NCI-H1092 (cell line): Measurements from ENCODE around the gene WIZ.
"Not testable (repeated sequence)": the region's sequence is repeated elsewhere in the genome, so short reads cannot be mapped to it uniquely, and the experiment has no call there.

Source experiments
- DNase-seq: peaks from one replicate; lab custom pipeline; 2025; lab: John Stamatoyannopoulos, UW

Gene WIZ

DNA sequence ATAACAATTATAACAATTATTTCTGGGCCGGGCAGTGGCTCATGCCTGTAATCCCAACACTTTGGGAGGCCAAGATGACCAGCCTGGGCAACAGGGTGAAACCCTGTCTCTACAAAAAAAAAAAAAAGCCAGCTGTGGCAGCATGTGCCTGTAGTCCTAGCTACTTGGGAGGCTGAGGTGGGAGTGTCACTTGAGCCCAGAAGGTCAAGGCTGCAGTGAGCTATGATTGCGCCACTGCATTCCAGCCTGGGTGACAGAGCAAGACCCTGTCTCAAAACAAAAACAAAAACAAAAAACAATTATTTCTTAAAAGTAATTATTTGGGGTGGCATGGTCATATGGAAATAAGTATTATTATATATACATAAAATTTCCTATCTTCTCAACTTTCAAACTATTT, 38.4 kb downstream of the WIZ start:
- not testable (repeated sequence) for DNase-seq

GRCh38 chr19:15404780-15405211, 45.0 kb downstream of the WIZ start:
- DNase-seq, result no peak

- no peak for DNase-seq
Observed at GRCh38 chr19:15404097-15404779, 45.5 kb downstream of the WIZ start.

- no peak for DNase-seq
Observed at GRCh38 chr19:15403151-15403531, 46.6 kb downstream of the WIZ start.

DNA sequence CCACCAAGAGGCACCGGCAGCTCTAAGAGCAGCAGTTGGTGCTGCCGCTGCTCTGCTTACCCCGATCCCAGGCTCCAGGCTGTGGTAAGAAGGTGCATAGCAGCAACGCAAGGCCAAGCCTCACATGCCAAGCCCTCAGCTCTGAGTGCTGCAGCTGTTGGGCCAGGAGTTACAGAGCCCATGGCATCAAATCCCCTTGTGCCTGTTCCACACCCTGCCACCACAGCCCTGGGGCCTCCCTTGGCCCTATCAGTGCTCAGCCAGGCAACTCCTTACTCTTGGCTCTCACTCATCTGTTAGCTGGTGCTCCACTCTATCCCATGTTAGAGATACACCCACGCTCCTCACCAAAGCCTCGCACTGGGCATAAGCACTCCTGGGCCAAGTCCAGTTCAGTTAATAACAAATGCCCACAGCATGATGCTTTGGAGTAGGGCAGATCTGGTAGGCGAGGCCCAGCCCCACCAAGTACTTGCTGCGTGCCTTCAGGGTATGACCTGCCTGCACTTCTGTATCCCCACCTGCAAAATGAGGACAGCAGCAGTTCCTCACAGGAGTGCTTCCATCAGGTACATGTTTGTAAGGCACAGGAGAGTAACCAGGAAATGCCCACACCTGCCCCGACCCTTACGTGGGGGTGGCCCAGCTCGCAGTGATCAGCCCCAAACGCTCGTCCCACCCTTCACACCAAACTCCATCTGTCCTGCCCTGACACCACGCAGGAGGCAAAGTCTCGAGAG, 47.2 kb downstream of the WIZ start:
- DNase-seq, result no peak

DNA sequence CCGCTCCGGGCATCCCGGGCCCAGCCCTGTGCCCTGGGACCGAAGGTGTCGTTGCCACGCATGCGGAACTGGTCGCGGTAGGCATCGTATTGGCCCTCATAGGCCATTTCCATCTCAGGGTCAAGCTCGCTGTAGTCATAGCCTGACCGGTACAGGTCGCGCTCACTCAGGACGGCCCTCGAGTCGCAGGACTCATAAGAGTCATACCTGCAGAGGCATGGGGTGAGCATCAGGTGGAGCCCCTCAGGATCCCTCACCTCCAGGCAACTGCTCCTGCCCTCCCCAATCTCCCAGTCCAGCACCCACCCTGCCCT, 48.4 kb downstream of the WIZ start:
- DNase-seq, result no peak

DNA sequence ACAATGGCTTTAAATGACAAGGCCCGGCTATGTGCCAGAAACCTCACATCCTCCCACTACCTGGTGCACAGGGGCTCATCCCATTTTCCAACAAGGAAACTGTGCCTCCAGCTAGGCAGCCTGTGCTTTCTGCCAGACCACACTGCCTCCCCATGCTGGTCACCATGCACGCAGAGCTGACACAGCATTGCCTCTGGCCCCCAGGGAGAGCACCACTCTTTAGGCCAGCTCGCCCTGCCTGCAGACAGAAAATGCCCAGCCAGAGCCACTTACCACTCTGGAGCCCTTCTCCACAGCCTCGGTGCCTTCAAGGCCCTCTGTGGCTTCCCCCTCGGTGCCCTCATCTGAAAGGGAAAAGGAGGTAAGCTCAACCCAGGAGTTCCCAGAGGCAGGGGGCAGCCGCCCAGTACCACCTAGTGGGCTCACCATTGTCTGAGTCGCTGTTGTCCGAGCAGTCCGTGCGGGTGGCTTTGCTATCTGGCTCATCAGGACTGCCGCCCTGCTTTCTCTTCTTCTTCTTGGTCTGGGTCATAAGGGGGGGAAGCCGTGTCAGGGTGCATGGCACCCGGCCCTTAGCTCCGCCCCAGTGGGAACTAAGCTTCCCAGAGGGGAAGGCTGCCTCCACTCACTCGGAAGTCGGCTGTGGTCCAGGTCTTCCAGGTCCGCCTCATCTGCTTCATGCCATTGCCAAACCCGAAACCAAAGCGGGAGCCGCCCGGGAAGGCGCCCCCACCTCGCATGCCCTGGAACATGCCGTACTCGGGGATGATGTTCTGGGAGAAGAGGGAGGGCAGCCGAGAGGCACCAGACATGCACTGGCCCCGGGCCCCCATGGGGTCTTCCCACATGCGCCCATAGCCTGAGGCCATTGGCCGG, 49.0 kb downstream of the WIZ start:
- DNase-seq, result no peak

- DNase-seq, result no peak
Observed at GRCh38 chr19:15399635-15400034, 50.1 kb downstream of the WIZ start.

- no peak for DNase-seq
Observed at GRCh38 chr19:15399234-15399515, 50.6 kb downstream of the WIZ start.

DNA sequence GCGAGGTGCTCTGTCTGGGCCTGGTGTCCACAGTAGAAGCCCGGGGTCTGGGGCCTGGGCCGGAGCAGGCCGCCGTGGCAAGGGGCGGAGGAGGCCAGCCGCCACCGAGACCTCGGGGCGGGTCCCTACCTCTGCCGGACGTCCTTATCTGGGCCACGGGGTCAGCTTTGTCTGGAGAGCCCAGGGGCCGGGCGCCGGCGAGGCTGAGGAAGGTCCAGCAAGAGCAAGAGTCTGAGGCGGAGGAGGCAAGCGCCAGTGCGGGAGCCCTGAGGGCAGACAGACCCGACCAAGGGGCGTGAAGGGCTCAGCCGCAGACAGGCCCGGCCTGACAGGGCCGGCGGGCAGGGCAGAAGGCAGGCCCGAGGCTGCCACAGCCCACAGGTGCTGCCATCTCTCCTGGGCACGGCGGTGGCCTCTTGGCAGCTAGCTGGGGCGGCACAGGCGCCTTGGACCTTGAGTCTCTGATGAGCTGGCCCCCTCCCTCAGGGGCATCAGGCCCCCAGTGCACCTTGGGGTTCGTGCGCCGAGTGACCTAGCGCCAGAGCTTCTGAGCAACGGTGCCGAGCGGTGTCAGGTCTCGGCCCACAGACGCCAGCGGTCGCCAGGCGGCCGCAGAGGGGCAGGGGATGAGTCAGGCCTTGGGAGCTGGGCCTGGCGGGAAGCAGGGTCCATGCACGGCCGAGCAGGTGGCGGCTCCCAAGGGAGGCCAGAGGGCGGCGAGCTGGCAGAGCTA, 51.1 kb downstream of the WIZ start:
- no peak for DNase-seq

- DNase-seq, result no peak
Observed at GRCh38 chr19:15397782-15398181, 52.0 kb downstream of the WIZ start.

- no peak for DNase-seq
Observed at GRCh38 chr19:15397236-15397635, 52.5 kb downstream of the WIZ start.

DNA sequence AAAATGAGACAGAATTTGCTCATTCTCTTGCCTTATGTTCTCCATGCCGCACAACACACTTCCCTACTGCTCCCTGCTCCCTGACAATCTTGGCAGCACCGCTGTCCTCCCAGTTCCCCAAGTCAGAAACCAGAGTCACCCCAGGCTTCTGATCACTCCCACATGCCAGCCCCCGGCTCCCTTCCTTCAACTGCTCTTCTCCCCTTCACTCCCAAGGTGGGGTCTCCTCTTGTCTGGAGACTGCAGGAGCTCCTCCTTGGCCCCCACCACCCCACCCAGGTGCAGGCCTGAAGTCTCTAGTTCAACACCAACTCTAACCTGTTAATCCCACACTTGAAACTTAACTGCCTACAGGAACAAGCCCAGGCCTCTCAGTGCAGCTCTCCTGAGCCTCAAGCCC, 53.3 kb downstream of the WIZ start:
- no peak for DNase-seq

- DNase-seq, result not testable (repeated sequence)
Observed at GRCh38 chr19:15395251-15395650, 54.5 kb downstream of the WIZ start.

- no peak for DNase-seq
Observed at GRCh38 chr19:15394426-15394825, 55.3 kb downstream of the WIZ start.

DNA sequence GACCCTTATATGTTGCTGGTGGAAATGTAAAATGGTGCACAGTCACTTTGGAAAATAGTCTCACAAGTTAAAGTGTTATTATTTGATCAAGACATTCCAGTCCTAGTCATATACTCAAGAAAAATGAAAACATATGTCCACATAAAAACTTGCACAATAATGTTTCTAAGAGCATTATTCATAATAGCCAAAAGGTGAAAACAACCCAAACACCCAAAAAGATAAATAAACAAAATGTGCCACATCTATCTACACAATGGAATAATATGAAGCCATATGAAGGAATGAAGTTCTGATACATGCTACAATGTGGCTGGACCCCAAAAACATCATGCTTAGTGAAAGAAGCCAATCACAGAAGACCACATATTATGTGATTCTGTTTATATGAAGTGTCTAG, 55.8 kb downstream of the WIZ start:
- DNase-seq, result no peak

GRCh38 chr19:15390814-15391213, 58.9 kb downstream of the WIZ start:
- no peak for DNase-seq

DNA sequence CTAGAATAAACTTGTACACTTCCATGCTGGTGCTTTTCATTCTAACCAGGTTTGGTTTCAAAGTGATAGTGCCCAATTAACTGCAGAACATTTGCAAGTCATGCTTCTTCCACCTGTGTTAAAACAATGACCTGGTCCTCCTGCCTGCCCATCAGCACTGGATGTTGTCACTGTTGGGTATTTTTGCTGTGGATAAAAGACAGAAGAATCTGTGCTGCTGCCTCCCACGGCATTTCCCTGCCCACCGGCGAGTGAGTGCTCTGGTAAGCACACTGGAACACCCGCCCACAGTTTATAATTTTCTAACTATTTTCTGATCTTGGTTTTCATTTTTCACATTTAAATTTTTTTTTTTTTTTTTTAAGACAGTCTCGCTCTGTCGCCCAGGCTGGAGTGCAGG, 67.9 kb downstream of the WIZ start:
- no peak for DNase-seq

DNA sequence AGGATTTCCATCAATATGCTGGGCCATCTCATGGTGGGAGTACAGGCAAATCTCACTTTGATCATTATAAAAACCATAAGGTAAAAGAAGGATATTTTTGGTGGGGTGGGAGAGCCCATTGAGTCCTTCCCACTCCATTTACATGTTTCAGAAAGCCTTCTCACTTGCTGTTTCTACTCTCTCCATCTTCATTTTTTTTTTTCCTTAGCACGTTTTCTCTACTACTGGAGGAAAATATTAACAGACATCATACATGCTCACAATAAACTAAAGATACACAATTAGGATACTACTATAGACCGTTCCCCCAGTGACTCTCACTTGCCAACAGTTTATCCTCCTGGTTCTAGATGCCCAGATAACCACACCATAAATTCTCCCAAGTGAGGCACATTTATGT, 68.3 kb downstream of the WIZ start:
- DNase-seq, result no peak

GRCh38 chr19:15379999-15380647, 69.6 kb downstream of the WIZ start:
- DNase-seq, result no peak

- peak; percentile 96 for DNase-seq
Observed at GRCh38 chr19:15379083-15379998, 70.4 kb downstream of the WIZ start, which contains the start of gene AKAP8. AKAP8 (minus strand) TSS chr19:15379787; CDS start chr19:15379731, 56 bp downstream.
